HepG2 (cell line): ENCODE results near the gene TNIP1. TPM values are rescaled to one million over a fixed set of nuclear protein-coding genes. Genes with fewer than 3 reads are reported as not detected.

Source experiments
- ATAC-seq: fragments of 200-7000 bp; cut with Tn5 transposase; 3 replicates; pipeline ENCODE4 v1.9.1; 2020; ENCODE audit warnings: mild to moderate bottlenecking, moderate library complexity
- BruUV-seq: library from RNA; stranded (reverse); fragments of 400-500 nt; replicated peaks from 2 replicates; lab custom pipeline; 2021; lab: Mats Ljungman, UMichigan
- CTCF ChIA-PET: fragments of 300-600 bp; formaldehyde crosslinking; extraction: SDS; loops from one replicate; lab custom pipeline; 2021; ENCODE audit warnings: low total read pairs, inconsistent platforms, low intra/inter-chr PET ratio; lab: Yijun Ruan, JAX
- POLR2A ChIA-PET: fragments of 350-600 bp; sonication (Branson Sonifier 250); formaldehyde crosslinking; loops from one replicate; lab custom pipeline; 2020; ENCODE audit warnings: antibody characterized with exemption, inconsistent platforms; lab: Yijun Ruan, JAX
- DNase-seq: peaks from one replicate; pipeline ENCODE4 v3.0.0-alpha.2; 2015; ENCODE audit warnings: low spot score
- FAIRE-seq: peaks from 3 replicates; lab custom pipeline; 2011; peaks lifted over from hg19 to GRCh38; lab: Jason Lieb, UNC
- H2AFZ ChIP-seq: one replicate; pipeline ENCODE4 v1.6.1; 2011; ENCODE audit warnings: low read length, inconsistent platforms
- H3K27ac ChIP-seq: fragments of 300-600 bp; 3 replicates; pipeline ENCODE4 v1.8.0; 2011; ENCODE audit warnings: mixed run types, mild to moderate bottlenecking, mixed read lengths, low read length, inconsistent platforms; ENCODE audit not compliant: insufficient read depth; ENCODE audit errors: extremely low read length
- H3K27me3 ChIP-seq, 2 experiments: fragments of 200-600 bp in 1 of 2; 2 replicates in 1 of 2; 3 replicates in 1 of 2; pipeline versions ENCODE4 v1.6.0 to v1.8.0; 2011; ENCODE audit warnings: low read length in 2 of 2, mild to moderate bottlenecking in 2 of 2, moderate library complexity in 2 of 2, inconsistent platforms in 1 of 2; ENCODE audit not compliant: insufficient read depth in 2 of 2, control insufficient read depth in 1 of 2
- H3K36me3 ChIP-seq, 2 experiments: fragments of 200-600 bp in 1 of 2; replicated peaks in 1 of 2; 2 replicates in 1 of 2; 3 replicates in 1 of 2; pipeline versions ENCODE4 v1.5.1 to v1.8.0; 2011; ENCODE audit warnings: low read length in 2 of 2, inconsistent platforms in 1 of 2; ENCODE audit not compliant: insufficient read depth in 2 of 2, control insufficient read depth in 1 of 2
- H3K4me1 ChIP-seq: 2 replicates; pipeline ENCODE4 v1.5.1; 2012; ENCODE audit warnings: low read length, inconsistent platforms; ENCODE audit not compliant: insufficient read depth
- H3K4me2 ChIP-seq: 2 replicates; pipeline ENCODE4 v1.6.0; 2011; ENCODE audit warnings: low read depth, low read length, inconsistent platforms
- H3K4me3 ChIP-seq, 3 experiments: fragments of 200-600 bp in 1 of 3; sonication (generic), shearing (Covaris generic) in 1 of 3; replicated peaks in 1 of 3; 2 replicates each; pipeline ENCODE4 v1.5.1; 2011 to 2016; ENCODE audit warnings: low read length in 3 of 3, inconsistent platforms in 2 of 3, low read depth in 2 of 3, mild to moderate bottlenecking in 2 of 3, control low read depth in 1 of 3, mixed read lengths in 1 of 3; ENCODE audit not compliant: insufficient read depth in 1 of 3
- H3K79me2 ChIP-seq: one replicate; pipeline ENCODE4 v1.6.1; 2011; ENCODE audit warnings: low read length, inconsistent platforms; ENCODE audit not compliant: insufficient read depth
- H3K9ac ChIP-seq: 2 replicates; pipeline ENCODE4 v1.6.0; 2011; ENCODE audit warnings: mild to moderate bottlenecking, low read depth, low read length, inconsistent platforms; ENCODE audit not compliant: insufficient read depth
- H3K9me3 ChIP-seq: 2 replicates; pipeline ENCODE4 v1.5.1; 2012; ENCODE audit warnings: mild to moderate bottlenecking, low read length
- H4K20me1 ChIP-seq: 2 replicates; pipeline ENCODE4 v1.6.0; 2011; ENCODE audit warnings: inconsistent platforms, mild to moderate bottlenecking, low read length, moderate library complexity; ENCODE audit not compliant: insufficient read depth
- WGBS: methylation state at CpG from one replicate; pipeline ENCODE4 v1.1.6; 2017; ENCODE audit warnings: low lambda C conversion rate; 5-methylcytosine and 5-hydroxymethylcytosine counted together
- in situ Hi-C: cut with HindIII; loops from 2 replicates; pipeline ENCODE4 v1.10.0; 2017; ENCODE audit warnings: low pct_unique_long_range_greater_than_20kb; ENCODE audit not compliant: extremely low pct_ligation_motif_present
- intact Hi-C: fragments of 100-400 bp; cut with micrococcal nuclease; formaldehyde crosslinking; loops from one replicate; pipeline ENCODE4 v1.10.0; 2022; ENCODE audit not compliant: unreplicated experiment
- polyA plus RNA-seq, 8 experiments: library from polyadenylated mRNA; depleted of rRNA in 3 of 8; stranded (reverse) in 7 of 8; unstranded in 1 of 8; fragments of >200 nt; fragmentation: Illumina TruSeq in 4 of 8; extraction: Trizol in 4 of 8; gene quantifications; 2 replicates each; pipeline versions ENCODE4 v1.2.1 to v1.2.3, GENCODE V29; 2011 to 2016; ENCODE audit warnings: low read depth in 4 of 8, missing spikeins in 1 of 8, mixed read lengths in 1 of 8; ENCODE audit not compliant: insufficient read depth in 1 of 8
- total RNA-seq, 5 experiments: library from RNA; depleted of rRNA; stranded (reverse); fragments of >200 nt; fragmentation: Illumina TruSeq; extraction: Trizol; gene quantifications; 2 replicates each; pipeline ENCODE4 v1.2.3, GENCODE V29; 2016; ENCODE audit warnings: low read depth in 1 of 5
- TF ChIP-seq, protein P1 (sequence below): sonication (generic); formaldehyde crosslinking; IDR thresholded peaks from 2 replicates; pipeline ENCODE4 v1.9.0; 2021; ENCODE audit warnings: mild to moderate bottlenecking, missing genetic modification reagents
- TF ChIP-seq, protein P2 (sequence below), 2 experiments: sonication (generic) in 1 of 2; formaldehyde crosslinking in 1 of 2; IDR thresholded peaks; 2 replicates each; pipeline versions ENCODE4 v1.4.0 to v1.6.1; 2016 to 2020; ENCODE audit warnings: borderline replicate concordance in 1 of 2, low read depth in 1 of 2, mild to moderate bottlenecking in 1 of 2, missing genetic modification reagents in 1 of 2

TNIP1 gene
- total and polyA plus RNA-seq, 2 of the 13 experiments (the other 11 are each of a cell fraction or from before 2014, with no cell fraction given) = 26.2 to 45.9 TPM

- TF ChIP-seq, protein P1, sequence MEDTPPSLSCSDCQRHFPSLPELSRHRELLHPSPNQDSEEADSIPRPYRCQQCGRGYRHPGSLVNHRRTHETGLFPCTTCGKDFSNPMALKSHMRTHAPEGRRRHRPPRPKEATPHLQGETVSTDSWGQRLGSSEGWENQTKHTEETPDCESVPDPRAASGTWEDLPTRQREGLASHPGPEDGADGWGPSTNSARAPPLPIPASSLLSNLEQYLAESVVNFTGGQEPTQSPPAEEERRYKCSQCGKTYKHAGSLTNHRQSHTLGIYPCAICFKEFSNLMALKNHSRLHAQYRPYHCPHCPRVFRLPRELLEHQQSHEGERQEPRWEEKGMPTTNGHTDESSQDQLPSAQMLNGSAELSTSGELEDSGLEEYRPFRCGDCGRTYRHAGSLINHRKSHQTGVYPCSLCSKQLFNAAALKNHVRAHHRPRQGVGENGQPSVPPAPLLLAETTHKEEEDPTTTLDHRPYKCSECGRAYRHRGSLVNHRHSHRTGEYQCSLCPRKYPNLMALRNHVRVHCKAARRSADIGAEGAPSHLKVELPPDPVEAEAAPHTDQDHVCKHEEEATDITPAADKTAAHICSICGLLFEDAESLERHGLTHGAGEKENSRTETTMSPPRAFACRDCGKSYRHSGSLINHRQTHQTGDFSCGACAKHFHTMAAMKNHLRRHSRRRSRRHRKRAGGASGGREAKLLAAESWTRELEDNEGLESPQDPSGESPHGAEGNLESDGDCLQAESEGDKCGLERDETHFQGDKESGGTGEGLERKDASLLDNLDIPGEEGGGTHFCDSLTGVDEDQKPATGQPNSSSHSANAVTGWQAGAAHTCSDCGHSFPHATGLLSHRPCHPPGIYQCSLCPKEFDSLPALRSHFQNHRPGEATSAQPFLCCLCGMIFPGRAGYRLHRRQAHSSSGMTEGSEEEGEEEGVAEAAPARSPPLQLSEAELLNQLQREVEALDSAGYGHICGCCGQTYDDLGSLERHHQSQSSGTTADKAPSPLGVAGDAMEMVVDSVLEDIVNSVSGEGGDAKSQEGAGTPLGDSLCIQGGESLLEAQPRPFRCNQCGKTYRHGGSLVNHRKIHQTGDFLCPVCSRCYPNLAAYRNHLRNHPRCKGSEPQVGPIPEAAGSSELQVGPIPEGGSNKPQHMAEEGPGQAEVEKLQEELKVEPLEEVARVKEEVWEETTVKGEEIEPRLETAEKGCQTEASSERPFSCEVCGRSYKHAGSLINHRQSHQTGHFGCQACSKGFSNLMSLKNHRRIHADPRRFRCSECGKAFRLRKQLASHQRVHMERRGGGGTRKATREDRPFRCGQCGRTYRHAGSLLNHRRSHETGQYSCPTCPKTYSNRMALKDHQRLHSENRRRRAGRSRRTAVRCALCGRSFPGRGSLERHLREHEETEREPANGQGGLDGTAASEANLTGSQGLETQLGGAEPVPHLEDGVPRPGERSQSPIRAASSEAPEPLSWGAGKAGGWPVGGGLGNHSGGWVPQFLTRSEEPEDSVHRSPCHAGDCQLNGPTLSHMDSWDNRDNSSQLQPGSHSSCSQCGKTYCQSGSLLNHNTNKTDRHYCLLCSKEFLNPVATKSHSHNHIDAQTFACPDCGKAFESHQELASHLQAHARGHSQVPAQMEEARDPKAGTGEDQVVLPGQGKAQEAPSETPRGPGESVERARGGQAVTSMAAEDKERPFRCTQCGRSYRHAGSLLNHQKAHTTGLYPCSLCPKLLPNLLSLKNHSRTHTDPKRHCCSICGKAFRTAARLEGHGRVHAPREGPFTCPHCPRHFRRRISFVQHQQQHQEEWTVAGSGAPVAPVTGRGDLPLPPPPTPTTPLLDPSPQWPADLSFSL (CRISPR knock-in tag) = peak; percentile 49; the same call in 1 of the 2 replicates
- TF ChIP-seq, protein P2, sequence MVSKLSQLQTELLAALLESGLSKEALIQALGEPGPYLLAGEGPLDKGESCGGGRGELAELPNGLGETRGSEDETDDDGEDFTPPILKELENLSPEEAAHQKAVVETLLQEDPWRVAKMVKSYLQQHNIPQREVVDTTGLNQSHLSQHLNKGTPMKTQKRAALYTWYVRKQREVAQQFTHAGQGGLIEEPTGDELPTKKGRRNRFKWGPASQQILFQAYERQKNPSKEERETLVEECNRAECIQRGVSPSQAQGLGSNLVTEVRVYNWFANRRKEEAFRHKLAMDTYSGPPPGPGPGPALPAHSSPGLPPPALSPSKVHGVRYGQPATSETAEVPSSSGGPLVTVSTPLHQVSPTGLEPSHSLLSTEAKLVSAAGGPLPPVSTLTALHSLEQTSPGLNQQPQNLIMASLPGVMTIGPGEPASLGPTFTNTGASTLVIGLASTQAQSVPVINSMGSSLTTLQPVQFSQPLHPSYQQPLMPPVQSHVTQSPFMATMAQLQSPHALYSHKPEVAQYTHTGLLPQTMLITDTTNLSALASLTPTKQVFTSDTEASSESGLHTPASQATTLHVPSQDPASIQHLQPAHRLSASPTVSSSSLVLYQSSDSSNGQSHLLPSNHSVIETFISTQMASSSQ (IDR thresholded peaks at IDR 0.05; ENCODE audit: low read depth) = no peak
- TF ChIP-seq, protein P2 (CRISPR knock-in tag; IDR thresholded peaks at IDR 0.05; ENCODE audit: borderline replicate concordance) = no peak
- CTCF ChIA-PET = no interaction called here
- Histone ChIP-seq H3K79me2 (no peaks in the 10 kb centered on the region), H4K20me1 (no peaks in the 10 kb centered on the region), H2AFZ (no peak overlapping the region), H3K4me2 (peak overlapping the region; percentile 64), H3K36me3 (no peaks in the 10 kb centered on the region), H3K27ac (no peak overlapping the region), H3K4me1 (peaks cover 49% of the 10 kb centered on the region), H3K4me3 (no peak overlapping the region), H3K9me3 (no peaks in the 10 kb centered on the region), H3K9ac (no peak overlapping the region), H3K27me3 (no peaks in the 10 kb centered on the region; a peak in 1 of 5 replicates)
- intact Hi-C loops = no loop called here
- ATAC-seq (peak; percentile 11), DNase-seq (no peak), FAIRE-seq (no peak)
- POLR2A ChIA-PET = no interaction called here
- 47% methylated on average over 8 of the region's 8 CpGs for WGBS
- in situ Hi-C loops = no loop called here
- BruUV-seq = no TSS peak
Measured at GRCh38 chr5:151094852-151095245, 14.0 kb upstream of the TNIP1 start.
